Measurements from ENCODE around the gene PHOSPHO2.

Gene PHOSPHO2, protein sequence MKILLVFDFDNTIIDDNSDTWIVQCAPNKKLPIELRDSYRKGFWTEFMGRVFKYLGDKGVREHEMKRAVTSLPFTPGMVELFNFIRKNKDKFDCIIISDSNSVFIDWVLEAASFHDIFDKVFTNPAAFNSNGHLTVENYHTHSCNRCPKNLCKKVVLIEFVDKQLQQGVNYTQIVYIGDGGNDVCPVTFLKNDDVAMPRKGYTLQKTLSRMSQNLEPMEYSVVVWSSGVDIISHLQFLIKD
- total RNA-seq, result 0 to 1.1 (median 0.45) reads per million in 18 experiments

DNA sequence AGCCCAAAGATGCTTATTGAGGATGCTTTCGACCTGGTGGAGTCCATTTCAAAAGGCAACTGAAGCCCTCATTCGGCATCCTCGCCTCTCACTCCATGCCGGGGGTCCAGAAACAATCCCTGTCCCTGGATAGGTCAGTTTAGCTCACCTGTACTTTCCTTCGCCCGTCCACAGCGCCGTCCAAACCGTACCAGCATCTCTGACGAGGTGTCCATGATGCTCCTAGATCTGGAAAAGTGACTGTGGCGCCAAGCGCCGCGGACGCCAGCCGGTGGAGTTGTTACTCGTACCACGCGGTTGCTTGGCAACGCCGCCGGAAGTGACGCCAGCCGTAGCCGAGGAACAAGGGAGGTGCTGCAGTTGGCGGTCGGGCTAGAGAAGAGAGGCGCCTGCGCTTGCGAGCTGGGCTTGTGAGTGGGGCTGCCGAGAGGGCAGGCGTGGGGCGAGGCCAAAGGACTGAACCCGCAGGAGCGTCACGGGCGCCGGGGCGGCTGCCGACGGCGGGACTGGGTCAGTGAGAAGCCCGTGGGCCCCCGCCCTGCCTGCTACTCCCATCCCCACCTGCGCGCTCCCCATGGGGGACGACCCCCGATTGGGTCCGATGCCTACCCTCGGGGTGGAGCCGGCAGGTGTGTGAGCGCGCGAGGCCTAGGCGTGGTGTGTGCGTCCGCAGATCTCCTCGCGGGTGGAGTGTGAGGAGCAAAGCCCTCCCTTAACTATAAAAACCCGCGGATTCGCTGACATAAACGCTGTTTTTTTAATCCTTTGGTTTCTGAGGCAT is at the start of gene PHOSPHO2, which contains the start of gene CFAP210:
TSS of gene PHOSPHO2 (plus strand) at position 357 of the 781 bp plus-strand sequence. CDS start 6,503 bp downstream, outside the sequence.
TSS of gene CFAP210 (minus strand) at position 293 of the 781 bp plus-strand sequence. CDS start at position 215, 78 bp downstream.
- peak; percentile 98 to 99 for DNase-seq

DNA sequence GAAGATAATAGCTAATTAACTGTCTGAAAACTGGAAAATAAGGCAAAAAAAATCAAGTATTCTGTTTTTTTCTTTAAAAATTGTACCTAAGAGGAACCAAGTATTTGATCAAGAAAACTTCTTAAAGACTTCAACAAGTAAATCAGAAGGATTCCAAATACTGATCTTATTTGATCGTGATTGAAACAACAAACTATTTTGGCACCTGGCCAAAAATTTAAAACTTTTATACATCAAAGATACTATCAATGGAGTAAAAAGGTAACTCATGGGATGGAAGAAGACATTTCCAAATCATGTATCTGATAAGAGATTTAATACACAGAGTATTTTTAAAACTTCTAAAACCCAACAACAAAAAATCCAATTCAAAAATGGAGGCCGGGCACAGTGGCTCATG is 46.8 kb upstream of the PHOSPHO2 start:
- DNase-seq, result no peak

DNA sequence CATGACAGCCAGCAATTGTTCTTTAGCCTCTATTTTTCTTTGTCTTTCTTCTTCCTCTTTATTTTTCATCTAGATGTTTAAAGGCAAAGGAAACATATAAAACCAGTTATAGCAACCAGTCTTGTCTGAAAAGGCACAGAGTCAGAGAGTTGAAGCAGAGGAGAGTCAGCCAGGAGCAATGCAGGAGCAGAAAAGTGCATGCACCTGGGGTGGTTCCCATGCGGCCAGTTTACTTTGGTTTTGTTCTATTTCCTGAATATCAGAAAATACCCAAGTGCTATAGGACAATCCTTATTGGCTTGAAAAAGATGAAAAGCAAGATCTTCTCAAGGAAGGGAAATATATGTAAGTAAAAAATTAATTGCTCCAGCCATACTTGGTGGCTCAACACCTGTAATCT is 45.0 kb upstream of the PHOSPHO2 start:
- no peak for DNase-seq

DNA sequence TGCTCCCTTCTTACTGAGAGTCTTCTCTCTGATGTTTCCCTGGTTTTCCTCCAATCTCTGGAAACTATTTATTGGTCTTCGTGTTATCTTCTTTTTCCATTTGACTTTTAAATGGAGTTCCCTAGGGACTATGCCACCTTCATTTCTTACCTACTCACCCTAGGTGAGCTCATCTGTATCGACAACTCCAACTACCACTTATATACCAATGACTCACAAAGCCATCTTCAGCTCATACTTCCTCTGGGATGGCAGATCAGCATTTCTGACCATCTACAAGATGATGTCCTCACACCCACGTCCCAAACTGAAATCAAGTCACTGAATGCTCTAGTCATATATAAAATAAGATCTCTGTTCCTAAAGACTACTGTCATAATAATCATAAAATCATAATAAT is 40.6 kb upstream of the PHOSPHO2 start:
- DNase-seq, result peak in 1 of 2 donors; percentile 10

DNA sequence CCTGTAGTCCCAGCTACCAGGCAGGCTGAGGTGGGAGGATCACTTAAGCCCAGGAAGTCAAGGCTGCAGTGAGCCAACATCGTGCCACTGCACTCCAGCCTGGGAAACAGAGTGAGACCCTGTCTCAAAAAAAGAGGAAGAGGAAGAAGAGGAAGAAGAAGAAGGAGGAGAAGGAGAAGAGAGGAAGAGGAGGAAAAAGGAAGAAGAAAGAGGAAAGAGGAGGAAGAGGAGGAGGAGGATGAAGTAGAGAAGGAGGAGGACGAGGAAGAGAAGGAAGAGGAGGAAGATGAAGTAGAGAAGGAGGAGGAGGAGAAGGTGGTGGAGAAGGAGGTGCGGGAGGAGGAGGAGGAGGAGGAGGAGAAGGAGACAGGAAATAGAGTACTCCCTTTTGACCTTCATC is 38.1 kb upstream of the PHOSPHO2 start:
- DNase-seq, result no peak

DNA sequence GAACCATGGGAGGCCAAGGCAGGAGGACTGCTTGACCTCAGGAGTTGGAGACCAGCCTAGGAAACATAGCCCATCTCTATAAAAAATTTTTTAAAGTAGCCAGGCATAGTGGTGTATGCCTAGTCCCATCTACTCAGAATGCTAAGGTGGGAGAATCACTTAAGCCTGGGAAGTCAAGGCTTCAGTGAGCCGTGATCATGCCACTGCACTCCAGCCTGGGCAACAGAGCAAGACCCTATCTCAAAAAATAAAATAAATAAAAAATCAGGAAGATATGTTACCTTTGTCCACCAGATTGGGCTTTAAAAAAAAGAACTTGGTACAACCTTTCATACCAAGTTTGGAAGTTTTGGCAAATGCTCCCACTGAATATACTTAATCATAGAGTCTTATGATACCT is 35.4 kb upstream of the PHOSPHO2 start:
- DNase-seq, result no peak

DNA sequence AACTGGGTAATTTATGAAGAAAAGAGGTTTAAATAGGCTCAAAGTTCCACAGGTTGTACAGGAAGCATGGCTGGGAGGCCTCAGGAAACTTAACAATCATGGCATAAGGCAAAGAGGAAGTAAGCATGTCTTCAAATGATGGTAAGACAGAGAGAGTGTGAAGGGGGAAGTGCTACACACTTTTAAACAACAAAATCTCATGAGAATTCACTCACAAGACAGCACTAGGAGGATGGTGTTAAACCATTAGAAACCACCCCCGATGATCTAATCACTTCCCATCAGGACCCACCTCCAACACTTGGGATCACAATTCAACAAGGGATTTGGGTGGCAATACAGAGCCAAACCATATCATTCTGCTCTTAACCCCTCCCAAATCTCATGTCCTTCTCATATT is 34.9 kb upstream of the PHOSPHO2 start:
- peak; percentile 4 to 10 for DNase-seq

DNA sequence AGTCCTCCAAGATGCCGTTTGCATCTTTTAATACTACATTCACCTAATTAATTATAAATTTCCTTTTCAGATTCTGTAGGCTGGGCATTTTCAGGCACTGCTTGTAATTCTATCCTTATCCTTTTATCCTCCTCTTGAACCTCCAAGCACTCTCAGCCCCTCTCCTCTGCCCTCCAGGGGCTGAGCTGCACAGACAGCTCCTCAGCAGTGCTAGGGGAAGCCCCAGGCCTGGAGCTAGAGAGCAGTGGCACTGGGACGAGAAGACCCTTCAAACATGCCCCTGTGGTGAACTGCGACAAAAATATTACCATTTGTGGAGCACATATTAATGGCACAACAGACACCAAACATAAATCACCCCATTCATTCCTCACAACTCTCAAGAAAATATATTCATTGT is 33.0 kb upstream of the PHOSPHO2 start:
- no peak for DNase-seq

DNA sequence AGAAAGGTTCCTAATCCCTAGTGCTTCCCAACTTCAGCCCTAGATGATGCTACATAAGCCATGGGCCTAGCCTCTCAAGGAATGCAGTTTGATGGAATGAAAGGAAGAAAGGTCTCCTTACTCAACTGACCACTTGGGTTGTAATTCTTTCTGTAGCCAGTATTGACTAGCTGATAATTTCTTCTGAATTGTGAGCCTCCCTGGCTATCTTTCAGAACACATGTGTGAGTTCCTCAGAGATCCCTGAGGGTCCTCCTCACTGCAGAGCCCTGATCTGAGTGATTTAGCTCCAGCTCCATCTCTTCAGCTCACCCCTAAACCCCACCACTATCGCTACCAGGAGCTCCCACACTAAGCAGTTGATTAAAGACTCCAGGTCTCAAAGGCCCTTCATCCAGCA is 31.5 kb upstream of the PHOSPHO2 start:
- DNase-seq, result no peak

DNA sequence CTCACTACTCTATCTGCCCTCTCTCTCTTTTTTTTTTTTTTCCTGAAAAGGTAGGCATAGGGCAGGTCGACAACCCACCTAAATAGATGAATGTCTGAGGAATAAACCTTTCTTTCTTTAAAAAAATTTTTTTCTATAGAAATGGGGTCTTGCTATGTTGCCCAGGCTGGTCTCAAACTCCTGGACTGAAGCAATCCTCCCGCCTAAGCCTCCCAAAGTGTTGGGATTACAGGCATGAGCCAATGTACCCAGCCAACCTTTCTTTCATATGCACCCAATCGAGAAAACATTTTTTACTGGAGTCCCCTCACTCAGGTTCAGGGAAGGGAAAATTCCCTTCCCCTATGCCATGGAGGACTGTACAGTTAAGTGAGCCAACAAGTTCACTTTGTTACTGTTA is 31.0 kb upstream of the PHOSPHO2 start:
- no peak for DNase-seq

DNA sequence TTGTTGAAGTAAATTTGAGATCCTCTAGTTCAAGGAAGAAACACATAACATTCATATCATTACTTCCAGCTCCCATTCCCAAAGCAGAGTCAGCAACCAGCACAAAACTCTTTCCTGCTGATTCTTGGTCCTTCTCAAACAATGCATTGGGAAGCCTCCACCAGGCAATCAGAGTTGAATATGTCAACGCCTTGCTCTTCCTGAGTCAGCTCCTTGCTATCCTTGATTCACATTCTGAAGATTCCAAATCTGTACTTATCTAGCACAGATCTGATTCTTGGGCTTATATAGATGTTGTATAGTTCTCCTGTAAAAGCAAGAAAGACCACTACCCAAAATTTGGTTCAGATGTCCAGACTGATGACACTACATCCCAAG is 29.7 kb upstream of the PHOSPHO2 start:
- no peak for DNase-seq

DNA sequence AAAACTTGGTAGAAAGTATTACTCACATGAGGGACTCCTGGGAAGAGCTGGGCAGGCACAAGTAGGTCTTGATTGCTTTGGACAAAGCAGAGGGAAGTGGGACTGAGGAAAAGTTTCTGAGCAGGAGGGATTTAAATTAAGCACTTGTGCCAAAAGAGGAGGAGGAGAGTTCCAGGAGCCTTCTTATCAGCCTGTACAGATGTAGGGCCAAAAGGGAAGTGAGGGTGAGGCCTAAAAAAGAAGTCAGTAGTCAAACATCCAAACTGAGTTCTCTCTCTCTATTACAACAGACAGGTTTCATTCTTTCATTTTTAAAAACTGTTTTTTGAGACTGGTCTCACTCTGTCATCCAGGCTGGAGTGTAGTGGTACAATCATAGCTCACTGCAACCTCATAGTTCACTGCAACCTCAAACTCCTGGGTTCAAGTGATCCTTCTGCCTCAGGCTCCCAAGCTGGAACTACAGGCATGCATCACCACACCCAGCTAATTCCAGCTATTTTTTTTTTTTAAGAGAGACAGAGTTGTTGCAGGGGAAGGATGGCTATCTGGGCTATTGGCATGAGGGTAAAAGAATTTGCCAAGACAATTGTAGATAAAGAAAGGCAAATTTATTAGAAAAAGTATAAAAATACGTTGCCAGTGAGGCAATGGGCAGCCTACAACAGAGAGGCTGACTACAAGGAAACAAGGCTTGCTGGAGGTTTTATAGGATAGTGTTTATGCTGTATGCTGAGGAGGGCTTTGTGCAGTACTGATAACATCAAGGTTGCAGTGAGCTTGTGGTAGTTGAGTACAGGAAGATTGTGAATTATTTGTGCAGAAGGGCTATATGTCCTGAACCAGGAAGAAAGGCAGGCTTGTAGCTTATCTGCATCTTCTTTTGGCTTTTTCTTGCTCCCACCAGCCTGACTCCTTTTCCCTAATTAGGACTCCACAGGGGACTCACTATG is 29.0 kb upstream of the PHOSPHO2 start:
- no peak for DNase-seq

DNA sequence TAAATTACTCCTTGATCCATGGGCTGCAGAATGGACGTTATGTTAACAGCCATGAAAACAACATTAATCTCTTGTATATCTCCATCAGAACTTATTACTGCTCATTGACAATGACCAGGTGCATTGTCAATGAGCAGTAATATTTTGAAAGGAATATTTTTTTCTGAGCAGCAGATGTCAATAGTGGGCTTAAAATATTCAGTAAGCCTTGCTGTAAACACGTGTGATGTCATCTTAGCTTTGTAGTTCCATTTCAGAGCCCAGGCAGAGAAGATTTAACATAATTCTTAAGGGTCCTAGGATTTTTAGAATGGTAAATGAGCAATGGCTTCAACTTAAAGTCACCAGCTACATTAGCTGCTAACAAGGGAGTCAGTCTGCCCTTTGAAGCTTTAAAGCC is 26.7 kb upstream of the PHOSPHO2 start:
- no peak for DNase-seq

DNA sequence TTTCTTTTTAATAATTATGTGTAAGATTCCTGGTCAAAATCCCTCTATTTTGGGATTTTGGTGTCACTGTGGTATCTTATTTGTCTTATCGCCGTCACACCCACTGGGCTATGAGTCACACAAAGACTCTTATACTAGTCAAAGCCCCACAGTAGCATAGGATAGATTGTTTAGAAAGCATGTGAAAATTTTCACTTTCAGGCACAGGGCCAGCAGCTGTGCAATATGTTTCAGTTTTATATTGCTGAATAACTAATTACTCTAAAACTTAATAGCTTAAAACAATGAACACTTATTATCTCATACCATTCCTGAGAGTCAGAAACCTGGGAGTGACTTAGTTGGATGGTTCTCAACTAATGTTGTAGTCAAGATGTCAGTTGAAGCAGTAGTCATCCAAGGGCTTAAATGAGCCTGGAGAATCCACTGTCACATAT is 24.0 kb upstream of the PHOSPHO2 start:
- no peak for DNase-seq

DNA sequence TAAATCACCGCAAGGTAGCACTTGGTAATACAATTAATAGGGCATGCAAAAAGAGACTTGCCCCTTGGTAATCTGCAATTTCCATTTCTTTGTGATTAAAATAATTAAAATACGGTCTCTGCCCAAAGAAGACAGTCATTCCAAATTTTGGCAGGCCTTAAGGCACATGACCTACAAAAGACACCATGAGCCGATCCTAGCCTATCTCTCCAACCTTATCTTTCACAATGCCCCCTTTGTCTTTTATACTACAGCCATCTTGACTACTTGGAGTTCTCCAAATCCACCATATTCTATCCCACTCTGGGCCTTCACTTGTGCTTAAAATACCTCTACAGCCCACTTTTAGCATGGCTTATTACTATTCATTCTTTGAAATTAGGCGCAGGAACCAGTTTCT is 23.3 kb upstream of the PHOSPHO2 start:
- no peak for DNase-seq

DNA sequence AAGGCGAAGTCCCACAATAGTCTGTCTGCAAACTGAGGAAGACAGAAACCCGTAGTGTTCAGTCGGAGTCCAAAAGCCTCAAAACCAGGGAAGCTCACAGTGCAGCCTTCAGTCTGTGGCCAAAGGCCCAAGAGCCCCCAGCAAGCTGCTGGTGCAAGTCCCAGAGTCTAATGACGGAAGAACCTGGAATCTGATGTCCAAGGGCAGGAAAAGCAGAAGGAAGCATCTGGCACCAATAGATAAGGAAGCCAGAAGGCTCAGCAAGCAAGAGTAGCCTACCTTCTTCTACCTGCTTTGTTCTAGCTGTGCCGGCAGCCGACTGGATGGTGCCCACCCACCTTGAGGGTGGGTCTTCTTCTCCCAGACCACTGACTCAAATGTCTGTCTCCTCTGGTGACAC is 21.9 kb upstream of the PHOSPHO2 start:
- no peak for DNase-seq

DNA sequence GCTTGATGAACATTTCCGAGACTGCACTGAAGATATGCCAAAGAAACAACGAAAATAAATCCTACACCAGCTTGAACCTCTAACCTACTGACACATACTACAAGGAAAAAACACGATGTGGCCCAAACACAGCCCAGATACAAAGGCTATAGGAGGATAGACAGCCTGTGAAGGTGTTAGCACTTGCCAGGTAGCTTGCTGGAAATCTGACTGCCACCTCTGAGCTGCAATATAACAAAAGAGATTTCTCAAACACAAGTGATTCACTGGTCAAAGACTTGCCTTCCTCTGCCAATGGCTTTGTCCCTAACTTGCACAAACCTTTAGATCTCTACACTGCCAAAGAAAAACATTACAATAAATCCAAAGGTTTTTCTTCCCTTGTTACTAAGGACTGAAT is 21.2 kb upstream of the PHOSPHO2 start:
- DNase-seq, result no peak

DNA sequence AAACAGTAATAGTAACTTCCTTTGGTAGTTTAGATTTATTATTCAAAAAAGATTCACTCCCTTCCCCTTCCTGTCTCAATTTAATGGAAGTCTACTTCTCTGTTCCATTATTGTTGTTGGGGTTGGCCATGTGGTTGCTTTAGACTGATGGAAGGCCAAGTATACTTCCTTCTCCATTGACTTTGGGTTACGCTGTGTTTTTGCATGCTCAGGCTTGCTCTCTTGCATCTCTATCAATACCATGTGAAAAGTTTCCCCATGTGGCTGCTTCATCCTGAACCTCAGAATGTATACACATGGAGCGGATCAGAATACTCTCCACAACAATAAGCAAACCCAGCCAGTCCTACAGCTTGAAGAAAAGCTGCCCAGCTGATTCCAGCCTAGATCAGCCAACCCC is 20.3 kb upstream of the PHOSPHO2 start:
- no peak for DNase-seq

DNA sequence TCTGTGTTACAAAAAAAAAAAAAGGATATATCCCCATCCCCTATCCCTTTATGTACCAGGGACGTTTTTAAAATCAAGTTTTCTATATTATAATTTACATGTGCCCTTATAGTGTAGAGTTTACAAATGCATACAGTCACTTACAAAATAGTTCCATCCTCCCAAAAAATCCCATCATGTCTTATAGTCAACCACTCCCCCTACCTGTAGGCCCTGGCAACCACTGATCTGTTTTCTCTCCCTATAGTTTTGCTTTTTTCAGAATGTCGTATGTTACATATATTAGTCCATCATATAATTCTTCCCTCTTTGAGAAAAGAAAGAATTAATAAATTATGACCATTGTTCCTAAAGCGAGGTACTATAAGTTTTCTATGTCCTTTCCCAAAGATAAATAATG is 17.9 kb upstream of the PHOSPHO2 start:
- DNase-seq, result no peak

DNA sequence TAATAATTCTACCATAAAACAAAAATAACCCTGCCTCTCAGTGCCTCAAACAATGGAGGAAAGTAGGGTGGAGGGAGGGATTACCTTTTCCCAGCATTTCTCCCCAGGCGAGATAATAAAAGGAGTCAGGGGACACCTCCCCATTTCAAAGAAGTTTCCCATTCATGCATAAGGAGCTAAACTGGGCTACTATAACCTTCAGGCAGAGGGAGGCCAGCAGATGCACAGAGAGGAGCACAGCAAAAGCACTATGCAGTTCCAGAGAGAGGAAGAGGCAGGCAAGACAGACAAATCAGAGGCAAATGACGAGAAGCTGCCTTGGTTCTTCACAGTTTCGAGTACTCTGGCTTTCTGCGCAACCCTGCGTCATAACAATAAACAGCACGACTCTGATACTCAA is 17.4 kb upstream of the PHOSPHO2 start:
- DNase-seq, result no peak

DNA sequence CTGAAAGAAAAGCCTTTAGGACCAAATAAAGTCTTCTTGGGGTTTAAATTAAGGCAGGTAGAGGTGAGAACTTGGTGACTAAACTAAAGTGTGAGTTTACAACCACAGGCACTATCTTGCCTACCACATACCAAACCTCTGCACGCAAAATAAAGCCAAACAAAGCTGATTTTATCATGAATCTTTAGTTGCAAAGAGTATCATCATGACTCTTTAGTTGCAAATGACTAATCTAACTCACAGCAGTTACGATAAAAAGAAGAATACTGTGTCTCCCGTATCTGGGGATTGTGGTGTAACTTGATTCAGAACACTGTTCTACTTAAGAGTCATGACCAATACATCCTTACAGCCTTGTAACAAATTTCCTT is 11.2 kb upstream of the PHOSPHO2 start:
- DNase-seq, result no peak

DNA sequence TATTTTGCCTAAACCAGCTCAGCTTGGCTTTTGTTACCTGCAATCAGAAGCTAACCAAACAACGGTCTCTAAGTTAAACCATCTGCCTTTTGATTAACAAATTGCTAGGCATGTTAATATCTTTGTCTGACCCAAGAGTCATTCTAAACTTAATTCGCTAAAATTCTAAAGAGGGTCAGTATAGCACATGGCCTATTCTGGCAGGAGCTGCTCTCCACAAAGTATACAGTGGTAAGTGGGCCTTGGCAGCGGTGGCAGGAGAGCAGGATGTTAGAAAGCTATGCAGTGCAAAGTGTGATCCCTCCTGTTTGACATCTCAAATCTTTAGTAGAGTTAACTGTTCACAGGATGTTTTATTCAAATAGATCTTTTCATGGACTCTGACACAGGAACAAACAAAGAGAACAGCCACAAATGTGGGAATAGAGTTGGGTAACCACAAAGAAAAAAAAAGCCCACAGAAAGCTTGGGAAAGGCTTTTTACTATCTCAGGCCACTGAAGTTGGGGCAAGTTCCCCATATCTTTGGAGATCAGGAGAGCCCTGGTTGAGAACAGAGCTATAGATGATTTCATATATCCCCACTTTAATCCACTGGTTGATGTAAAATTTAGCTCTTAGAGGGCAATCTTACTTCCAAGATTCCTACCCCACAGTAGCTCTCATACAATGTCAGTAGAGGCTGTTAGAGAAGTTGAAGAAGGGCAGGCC is 10.7 kb upstream of the PHOSPHO2 start:
- no peak for DNase-seq
